Measurements from ENCODE around the gene CYFIP1. TPM values are rescaled to one million over a fixed set of nuclear protein-coding genes. Genes with fewer than 3 reads are reported as not detected.

CYFIP1 gene
- total and polyA plus RNA-seq, 2 of the 13 experiments (the other 11 are each of a cell fraction or from before 2014, with no cell fraction given): 38.1 to 58.3 TPM

GRCh38 chr15:22889146-22889818 is 90.9 kb downstream of the CYFIP1 start (continued):
- no peak for TF ChIP-seq ZNF432 (CRISPR knock-in tag; IDR thresholded peaks at IDR 0.05; ENCODE audit: borderline replicate concordance)
- no peak for TF ChIP-seq NKX3-1 (CRISPR knock-in tag; IDR thresholded peaks at IDR 0.05)
- TF ChIP-seq ZMYM4 (CRISPR knock-in tag; IDR thresholded peaks at IDR 0.05): no peak
- no peak for TF ChIP-seq PITX1 (CRISPR knock-in tag; IDR thresholded peaks at IDR 0.05)
- TF ChIP-seq, protein P1, sequence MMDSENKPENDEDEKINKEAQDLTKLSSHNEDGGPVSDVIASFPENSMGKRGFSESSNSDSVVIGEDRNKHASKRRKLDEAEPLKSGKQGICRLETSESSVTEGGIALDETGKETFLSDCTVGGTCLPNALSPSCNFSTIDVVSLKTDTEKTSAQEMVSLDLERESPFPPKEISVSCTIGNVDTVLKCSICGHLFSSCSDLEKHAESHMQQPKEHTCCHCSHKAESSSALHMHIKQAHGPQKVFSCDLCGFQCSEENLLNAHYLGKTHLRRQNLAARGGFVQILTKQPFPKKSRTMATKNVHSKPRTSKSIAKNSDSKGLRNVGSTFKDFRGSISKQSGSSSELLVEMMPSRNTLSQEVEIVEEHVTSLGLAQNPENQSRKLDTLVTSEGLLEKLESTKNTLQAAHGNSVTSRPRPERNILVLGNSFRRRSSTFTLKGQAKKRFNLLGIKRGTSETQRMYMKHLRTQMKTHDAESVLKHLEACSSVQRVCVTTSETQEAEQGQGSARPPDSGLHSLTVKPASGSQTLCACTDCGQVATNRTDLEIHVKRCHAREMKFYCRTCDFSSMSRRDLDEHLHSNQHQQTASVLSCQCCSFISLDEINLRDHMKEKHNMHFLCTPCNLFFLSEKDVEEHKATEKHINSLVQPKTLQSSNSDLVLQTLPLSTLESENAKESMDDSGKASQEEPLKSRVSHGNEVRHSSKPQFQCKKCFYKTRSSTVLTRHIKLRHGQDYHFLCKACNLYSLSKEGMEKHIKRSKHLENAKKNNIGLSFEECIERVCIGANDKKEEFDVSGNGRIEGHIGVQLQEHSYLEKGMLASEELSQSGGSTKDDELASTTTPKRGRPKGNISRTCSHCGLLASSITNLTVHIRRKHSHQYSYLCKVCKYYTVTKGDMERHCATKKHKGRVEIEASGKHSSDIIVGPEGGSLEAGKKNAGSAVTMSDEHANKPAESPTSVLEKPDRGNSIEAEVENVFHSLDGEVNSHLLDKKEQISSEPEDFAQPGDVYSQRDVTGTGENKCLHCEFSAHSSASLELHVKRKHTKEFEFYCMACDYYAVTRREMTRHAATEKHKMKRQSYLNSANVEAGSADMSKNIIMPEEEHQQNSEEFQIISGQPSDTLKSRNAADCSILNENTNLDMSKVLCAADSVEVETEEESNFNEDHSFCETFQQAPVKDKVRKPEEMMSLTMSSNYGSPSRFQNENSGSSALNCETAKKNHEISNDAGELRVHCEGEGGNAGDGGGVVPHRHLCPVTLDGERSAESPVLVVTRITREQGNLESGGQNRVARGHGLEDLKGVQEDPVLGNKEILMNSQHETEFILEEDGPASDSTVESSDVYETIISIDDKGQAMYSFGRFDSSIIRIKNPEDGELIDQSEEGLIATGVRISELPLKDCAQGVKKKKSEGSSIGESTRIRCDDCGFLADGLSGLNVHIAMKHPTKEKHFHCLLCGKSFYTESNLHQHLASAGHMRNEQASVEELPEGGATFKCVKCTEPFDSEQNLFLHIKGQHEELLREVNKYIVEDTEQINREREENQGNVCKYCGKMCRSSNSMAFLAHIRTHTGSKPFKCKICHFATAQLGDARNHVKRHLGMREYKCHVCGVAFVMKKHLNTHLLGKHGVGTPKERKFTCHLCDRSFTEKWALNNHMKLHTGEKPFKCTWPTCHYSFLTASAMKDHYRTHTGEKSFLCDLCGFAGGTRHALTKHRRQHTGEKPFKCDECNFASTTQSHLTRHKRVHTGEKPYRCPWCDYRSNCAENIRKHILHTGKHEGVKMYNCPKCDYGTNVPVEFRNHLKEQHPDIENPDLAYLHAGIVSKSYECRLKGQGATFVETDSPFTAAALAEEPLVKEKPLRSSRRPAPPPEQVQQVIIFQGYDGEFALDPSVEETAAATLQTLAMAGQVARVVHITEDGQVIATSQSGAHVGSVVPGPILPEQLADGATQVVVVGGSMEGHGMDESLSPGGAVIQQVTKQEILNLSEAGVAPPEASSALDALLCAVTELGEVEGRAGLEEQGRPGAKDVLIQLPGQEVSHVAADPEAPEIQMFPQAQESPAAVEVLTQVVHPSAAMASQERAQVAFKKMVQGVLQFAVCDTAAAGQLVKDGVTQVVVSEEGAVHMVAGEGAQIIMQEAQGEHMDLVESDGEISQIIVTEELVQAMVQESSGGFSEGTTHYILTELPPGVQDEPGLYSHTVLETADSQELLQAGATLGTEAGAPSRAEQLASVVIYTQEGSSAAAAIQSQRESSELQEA (CRISPR knock-in tag; IDR thresholded peaks at IDR 0.05; ENCODE audit: not compliant biosample characterization): no peak
- TF ChIP-seq ZNF253 (CRISPR knock-in tag; IDR thresholded peaks at IDR 0.05; ENCODE audit: borderline replicate concordance): no peak
- TF ChIP-seq SKIL (CRISPR knock-in tag; IDR thresholded peaks at IDR 0.05; ENCODE audit: borderline replicate concordance): no peak
- no peak for TF ChIP-seq ZBTB49 (CRISPR knock-in tag; IDR thresholded peaks at IDR 0.05; ENCODE audit: borderline replicate concordance)
- TF ChIP-seq ZFP91 (CRISPR knock-in tag; IDR thresholded peaks at IDR 0.05; ENCODE audit: borderline replicate concordance): no peak
- no peak for TF ChIP-seq ZFP90 (CRISPR knock-in tag; IDR thresholded peaks at IDR 0.05; ENCODE audit: borderline replicate concordance)
